Measurements from ENCODE around the gene GAB1.

- TF ChIP-seq CTCF (IDR thresholded peaks at IDR 0.05; ENCODE audit: low read length): no peak
- TF ChIP-seq EZH2 (IDR thresholded peaks at IDR 0.05; ENCODE audit: borderline replicate concordance, low read length): no peak
These were observed 37.6 kb downstream of the GAB1 start for GRCh38 chr4:143374255-143374654.
